Testis (tissue), 2 donors: ENCODE measurements around the gene ASNSD1.

Experiments
- CTCF ChIP-seq, 3 experiments: fragments of 450-650 bp in 2 of 3; fragments of 200-600 bp in 1 of 3; sonication (generic) in 1 of 3; IDR thresholded peaks; one replicate each; pipeline ENCODE4 v1.5.1; 2016 to 2019; ENCODE audit warnings: antibody characterized with exemption in 3 of 3, mild to moderate bottlenecking in 2 of 3, moderate library complexity in 1 of 3
- POLR2A ChIP-seq: fragments of 450-650 bp; IDR thresholded peaks from one replicate; pipeline ENCODE4 v1.6.1; 2017; ENCODE audit warnings: antibody characterized with exemption, mild to moderate bottlenecking, moderate library complexity

- TF ChIP-seq POLR2A (no peak), CTCF (IDR thresholded peaks at IDR 0.05) (no peak)
These were observed 32.3 kb upstream of the ASNSD1 start for GRCh38 chr2:189628817-189629530.
